NCI-H460 (cell line): Measurements from ENCODE around the gene CBX6. TPM values are rescaled to one million over a fixed set of nuclear protein-coding genes. Genes with fewer than 3 reads are reported as not detected.
"Not testable (repeated sequence)": the region's sequence is repeated elsewhere in the genome, so short reads cannot be mapped to it uniquely, and the experiment has no call there.

Source experiments
- DNase-seq: peaks from one replicate; pipeline ENCODE4 v3.0.0-alpha.2; 2016; ENCODE audit warnings: low read depth; ENCODE audit errors: extremely low read depth
- total RNA-seq: library from RNA; depleted of rRNA; stranded (reverse); fragments of >200 nt; shearing (Covaris generic); gene quantifications from 2 replicates; pipeline ENCODE4 v1.2.3, GENCODE V29; 2014

The CBX6 gene
- total RNA-seq, 1 experiment from 2014 or later, result 29.3 TPM

DNA sequence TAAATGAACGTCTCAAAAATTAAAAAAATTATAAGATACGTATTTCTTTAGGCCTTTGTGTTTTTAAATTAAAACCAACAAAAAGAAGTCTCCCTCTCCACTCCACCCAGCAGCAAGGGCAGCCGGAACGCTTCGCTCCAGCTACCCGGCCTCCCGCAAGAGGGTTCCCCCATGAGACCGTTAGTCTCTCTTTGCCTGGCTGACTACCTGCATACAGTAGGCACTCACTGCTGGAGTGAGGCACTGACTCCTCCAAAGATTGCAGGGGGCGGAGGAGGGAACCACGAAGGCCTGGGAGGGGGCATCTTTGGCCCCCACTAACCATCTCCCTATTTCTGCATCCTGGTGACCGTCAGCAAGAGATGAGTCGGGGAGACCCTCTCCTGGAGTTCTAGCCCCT lies 10.1 kb downstream of the CBX6 start:
- DNase-seq, result no peak

DNA sequence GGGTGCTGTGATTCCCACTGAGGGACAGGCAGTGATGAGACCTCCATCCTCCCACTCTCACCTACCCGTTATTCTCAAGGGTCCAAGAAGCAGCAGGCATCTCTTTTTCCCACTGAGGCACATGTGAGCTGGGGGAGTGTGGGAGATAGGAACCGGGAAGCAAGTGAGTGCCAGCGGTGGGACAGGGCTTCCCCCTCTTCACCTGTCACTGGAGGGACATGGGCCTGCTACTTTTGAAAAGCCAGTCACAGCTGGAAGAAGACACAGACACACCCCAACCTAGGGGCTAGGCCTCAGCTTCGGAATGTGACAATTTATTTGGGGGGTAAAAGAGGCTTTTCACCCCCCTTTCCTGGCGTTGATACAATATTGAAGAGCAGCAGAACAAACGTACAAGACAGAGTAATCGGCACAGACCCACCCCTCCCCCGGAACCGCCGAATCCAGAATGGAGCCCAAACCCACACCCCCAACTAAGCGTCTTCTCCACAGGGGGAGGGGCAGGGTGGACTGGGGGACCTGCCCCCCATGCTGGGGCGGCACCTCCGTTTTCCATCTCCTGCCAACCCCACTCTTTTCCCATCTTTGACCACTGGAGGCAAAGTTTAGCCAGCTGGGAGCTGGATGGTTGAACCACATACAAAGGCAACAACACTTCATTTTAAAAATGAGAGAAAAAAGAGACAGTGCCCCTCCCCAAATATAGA lies 10.7 kb downstream of the CBX6 start:
- no peak for DNase-seq

DNA sequence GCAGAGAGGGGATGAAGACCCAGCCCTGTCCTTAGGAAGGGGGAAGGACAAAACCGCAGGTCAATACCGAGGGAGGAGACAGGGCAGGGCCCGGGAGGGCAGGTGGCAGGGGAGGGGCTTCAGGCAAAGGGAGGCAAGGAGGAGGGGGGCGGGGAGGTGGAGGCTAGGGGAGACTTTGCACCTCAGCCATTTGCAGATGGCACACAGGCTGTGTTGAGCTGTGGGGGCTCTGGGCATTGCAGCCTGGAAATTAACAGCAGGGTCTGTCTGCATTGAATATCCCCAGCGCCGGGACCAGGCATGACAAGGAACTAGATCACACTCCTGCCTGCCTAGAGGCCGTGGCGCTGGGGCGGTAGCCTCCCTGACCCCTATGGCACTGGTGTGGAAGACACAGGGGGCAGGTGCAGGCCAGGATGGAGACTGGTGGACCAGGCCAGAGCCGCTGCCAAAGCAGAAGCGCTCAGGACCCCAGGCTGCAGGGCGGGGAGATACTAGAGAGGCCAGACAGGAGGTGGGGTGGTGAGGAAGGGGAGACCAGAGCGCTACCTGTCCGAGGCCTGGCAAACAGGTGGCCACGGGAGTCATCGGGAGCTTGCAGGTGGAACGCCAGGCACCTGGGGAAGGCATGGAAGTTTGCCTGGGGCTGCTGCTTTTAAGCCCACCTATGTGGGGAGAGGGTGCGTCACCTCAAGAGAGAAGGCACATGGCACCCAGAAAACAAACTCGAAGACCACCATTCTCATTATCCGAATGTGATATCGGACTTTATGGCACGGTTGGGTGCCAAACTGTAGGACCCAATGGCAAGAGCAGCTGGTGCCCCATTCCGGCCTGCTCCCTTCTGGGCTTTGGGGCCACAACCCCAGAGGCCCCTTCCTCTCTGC lies 11.5 kb downstream of the CBX6 start:
- DNase-seq, result no peak

DNA sequence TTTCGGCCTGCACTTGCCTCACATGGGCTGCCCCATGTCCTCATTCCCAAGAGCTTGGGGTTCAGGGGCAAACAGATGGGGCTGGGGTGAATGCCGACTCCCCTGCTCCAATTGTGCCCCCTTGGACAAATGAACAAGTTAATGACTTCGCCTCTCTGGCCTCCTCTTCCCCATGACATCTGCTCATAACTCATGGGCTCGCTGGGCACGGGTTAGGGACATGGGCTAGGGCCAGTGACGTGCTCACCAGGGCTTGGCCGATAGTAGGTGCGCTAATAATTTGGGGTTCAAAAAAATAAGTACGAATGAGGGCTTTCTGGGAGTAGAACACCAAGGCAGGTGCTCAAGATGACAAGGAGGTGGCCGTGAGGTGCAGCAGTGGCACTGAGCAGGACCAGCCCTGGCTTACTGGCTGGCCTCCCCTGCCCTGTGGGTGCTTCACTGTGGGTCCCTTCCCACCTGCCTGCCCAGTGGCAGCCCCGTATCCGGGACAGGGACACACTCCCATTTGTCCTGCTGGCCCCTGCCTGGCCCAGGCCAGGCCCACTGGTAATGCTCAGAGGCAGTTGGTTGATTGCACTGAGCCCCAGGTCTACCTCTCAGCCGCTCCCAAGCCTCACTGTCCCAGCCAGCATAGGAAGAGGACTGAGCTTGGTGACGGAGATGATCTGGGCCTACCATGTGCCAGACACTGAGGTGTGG lies 12.3 kb downstream of the CBX6 start:
- DNase-seq, result no peak

DNA sequence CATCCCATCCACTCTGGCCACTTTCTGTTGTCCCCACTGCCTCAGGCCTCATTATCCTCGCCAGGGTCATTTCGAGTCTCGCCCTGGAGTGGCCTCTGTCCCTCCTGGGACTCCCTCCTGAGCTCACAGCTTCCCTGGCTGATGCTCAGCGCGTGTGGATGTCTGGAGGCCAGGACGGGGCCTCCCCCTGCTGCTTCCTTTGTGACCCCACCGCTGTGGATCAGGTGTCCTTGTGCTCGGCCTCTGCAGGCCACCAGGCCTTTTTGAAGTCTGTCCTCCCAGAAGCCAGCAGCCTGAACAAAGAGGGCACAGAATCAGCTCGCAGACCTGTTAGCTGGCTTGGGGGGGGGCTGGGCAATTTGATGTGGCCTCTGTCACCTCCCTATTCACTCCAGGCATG lies 13.5 kb downstream of the CBX6 start:
- DNase-seq, result no peak

DNA sequence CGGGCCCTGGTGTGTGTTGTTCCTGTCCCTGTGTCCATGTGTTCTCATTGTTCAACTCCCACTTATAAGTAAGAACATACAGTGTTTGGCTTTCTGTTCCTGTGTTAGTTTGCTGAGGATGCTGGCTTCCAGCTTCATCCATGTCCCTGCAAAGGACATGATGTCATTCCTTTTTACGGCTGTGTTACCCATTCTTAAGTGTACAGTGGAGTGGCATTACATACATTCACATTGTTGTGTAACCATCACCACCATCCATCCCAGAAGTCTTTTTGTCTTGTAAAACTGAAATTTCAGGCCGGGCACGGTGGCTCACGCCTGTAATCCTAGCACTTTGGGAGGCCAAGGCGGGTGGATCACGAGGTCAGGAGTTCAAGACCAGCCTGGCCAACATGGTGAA lies 17.5 kb downstream of the CBX6 start:
- DNase-seq, result not testable (repeated sequence)

DNA sequence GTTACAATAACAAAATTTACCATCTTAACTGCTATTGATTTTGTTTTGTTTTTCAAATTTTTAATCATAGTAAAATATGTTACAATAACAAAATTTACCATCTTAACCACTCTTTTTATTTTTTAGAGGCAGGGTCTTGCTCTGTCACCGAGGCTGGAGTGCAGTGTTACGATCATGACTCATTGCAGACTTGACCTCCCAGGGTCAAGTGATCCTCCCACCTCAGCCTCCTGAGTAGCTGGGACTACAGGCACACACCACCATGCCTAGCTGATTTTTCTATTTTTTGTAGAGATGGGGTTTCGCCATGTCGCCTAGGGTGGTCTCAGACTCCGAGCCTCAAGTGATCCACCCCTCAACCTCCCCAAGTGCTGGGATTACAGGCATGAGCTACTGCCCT lies 18.1 kb downstream of the CBX6 start:
- DNase-seq, result not testable (repeated sequence)

DNA sequence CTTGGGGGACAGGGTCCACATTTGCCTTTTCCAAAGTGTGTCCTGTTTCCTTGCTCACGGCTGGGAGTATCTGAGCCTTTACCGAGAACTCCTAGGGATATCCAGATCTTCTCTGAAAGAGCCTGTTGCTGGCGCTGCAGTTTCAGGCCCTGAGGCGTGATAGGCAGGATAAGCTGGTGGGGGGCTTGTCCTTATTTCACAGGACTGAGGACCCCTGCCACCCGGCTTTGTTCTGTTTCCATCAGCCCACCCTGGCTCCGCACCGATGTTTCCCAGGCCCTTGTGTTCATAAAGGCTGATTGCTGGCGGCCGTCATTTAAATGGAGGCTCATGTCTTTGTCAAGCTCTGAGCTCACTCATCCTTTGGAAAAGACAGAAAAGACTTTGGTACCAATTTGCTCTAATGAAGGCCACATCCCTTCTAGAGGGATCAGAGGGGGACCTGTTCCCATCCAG lies 18.8 kb downstream of the CBX6 start:
- no peak for DNase-seq

DNA sequence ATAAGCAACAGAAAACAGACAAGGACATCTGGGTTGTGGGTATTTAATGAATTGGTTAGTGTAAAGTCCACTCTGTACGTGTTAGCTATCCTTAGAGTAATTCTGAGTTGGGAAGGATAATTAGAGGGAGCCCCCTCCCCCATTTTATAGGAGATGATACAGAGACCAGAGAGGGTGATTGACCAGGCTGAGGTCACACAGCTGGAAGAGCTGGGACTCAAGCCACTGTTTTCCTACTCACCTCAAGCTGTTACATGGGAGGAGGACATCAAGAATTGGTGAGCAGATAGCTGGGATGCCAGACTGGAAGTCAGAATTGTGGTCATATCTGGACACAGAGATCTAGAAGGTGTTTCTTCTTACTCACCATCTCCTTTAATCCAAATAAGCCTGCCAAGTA lies 19.5 kb downstream of the CBX6 start:
- no peak for DNase-seq

DNA sequence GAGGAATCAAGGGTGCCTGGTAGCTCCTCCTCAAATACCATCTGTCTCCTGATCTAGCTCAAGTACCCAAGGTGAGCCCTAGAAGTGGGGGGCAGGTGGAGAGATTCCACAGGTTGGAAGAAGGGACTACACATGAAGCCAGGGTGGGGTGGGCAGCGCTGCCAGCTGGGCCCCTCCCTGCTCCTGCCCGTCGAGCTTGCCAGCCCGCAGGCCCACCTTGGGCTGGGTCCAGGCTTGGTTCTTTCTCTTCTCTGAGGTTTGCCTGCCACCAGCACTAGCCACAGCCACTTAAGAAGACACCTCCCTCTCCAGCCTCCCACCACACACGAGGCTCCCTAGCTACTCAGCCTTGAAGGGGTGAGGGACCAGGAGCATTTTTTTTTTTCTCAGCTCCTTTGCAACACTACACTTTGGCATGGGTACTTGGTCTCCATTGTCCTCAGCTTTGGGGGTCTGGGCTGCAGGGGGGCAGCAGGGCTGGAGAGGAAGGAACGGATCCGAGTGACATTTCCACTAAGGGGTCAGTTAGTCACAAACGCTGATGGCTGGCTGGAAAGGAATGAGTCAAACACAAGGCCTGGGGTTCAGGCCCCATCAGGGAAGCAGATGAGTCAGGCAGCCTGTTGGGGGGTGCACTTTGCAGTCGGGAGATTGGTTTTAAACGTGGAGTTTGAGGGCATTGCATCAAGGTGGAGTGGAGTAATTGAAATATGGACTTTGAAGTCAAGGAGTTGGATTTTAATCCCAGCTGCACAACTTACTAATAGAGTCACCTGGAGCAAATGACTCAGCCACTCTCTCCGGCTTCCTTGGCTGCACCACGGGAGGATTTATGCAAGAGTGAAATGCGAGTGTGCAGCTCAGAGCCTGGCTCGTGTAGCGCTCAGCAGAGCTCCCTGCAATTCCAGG lies 20.8 kb downstream of the CBX6 start:
- DNase-seq, result no peak

DNA sequence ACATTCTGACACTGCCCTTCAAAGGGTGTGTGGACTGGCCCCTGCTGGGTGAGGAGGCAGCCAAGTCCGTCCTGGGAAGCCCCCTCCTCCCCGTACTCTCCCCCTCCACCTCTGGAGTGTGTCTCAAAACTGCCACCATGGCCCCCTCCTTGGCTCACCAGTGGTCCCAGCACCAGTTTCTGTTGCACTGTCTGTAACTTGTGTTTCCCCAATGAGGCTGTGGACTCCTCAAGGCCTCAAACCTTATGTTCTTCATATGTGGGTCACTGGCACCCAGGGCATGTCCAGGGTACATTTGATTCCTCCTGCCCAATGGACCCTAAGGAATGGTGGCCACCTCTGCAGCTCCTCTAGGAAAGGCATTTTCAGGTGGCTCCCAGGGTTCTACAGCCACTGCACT lies 21.6 kb downstream of the CBX6 start:
- no peak for DNase-seq

DNA sequence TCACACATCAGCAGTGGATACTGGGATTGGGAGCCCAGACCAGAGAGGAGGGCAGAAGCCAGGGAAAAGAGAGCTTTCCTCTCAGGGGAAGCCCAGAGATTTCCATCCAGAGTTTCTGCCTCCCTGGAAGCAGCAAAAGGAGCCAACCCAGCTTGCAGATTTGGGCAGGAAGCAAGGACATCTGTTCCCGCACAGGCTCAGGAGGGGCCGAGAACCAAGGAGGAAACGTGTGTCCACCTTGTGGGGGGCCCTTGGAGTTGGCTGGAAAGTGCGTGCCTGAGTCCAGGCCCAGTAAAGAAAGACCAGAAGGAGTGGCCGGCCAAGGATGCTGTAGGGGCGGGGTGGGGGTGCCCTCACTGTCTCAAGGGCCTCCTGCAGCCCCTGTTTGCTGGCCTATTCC lies 22.2 kb downstream of the CBX6 start:
- no peak for DNase-seq

DNA sequence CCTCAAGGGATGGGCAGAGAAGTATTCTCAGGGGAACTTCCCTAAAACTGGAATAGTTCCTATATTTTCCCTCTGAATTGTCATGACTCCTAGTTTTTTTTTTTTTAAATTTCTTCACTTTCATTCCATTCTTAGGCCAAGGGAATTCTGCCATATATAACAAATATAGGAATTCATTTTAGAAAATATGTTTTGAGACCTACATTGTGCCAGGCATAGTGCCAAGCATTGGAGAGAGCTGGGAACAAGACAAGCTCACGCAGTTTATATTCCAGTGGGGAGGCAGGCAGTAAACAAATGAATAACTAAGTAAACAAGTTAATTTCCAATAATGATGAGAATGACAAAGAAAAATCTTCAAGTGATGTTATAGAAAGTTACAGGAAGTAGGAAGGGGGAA lies 25.6 kb downstream of the CBX6 start:
- no peak for DNase-seq

DNA sequence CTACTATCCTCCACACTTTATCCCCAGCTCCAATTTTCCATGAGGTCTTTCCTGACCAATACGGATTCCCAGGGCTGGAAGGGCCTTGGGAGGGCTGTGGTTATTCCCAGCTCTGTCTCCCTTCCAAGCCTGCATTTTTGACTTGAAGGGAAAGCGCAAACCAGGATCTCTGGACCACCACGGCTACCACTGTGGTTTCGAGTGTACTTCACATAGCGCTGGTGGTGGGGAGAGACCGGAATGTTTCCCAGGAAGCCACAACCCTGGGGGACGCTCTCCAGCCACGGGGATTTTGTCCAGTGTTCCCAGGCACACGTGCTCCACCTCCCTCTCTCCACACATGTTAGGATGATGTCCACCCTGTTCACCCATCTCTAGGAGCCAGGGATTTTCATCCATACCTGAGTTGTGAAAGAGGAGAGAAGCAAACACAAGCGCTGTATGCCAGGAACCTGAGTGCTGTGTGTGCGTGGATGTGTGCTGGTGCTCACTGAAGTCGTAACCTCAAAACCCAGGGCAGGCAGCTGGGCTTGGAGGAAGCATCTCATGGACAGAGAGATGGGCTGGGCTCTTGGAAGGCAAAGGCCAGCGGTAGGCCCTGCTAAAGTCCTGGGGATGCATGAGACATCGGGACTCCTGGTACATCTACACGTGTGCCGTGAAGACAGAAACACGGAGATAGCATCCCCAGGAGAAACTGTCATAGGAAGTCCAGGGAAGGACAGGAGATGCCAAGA lies 26.8 kb downstream of the CBX6 start:
- DNase-seq, result no peak

DNA sequence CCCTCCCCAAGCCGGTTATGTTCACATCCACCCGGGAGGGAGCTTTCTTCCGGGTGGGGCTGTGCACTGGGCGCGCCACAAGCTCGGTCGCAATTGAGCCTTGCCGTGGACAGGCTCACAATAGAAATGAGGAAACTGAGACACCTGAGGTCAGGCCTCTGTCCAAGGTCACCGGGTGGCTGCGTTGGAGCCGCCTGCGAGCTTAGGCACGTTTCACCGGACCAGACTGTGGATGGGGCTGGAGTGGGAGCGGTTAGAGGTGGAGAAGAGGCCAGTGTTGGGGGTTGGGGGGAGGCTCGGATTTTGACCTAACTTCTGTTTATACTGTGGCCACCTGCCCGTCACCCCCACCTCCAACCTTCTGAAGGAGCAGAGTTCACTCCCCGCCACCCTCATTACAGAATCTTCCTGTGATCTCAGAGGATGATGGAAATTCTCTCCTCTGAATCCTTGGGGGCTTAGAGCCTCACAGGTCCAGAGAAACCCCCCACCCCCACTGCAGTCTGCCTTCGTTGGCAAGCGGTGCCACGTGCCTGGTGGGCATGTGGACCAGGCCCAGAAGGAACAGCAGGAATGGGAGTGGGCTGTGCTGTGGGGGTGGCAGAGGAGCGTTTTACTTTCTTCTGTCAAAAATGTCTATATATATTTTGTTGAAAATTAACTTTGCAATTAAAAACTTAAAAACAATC lies 27.6 kb downstream of the CBX6 start:
- no peak for DNase-seq

DNA sequence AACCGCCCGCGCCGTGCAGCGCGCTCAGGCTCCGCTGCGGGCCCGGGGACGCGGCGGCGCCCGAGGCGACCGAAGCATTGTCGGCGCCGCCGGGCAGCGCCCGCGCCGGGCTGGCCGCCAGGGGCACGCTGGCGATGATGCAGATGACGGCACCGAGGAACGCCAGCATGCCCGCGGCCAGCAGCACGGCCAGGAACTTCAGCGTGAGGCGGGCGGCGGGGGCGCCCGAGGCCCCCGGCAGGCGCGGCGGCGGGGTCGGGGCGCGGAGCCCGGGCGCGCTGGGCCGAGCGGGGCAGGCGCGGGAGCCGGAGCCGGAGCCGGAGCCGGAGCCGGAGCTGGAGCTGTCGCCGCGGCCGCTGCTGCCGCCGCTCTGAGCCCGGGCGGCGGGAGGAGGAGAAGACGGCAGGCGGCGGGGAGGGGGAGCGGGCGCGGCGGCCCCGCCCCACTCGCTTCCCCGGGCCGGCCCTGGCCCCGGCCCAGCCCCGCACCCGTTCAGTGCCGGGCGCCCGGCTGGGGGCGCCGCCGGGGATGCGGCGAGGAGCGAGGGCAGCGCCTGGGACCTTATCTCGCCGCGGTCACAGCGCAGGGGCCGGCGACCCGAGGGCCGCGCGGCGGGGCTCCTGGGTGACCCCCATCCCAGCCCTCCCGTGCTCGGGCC lies 28.2 kb downstream of the CBX6 start, which contains the start of gene NPTXR:
Gene NPTXR (minus strand): TSS at position 372 of the 658 bp plus-strand sequence.
- DNase-seq, result peak; percentile 14

DNA sequence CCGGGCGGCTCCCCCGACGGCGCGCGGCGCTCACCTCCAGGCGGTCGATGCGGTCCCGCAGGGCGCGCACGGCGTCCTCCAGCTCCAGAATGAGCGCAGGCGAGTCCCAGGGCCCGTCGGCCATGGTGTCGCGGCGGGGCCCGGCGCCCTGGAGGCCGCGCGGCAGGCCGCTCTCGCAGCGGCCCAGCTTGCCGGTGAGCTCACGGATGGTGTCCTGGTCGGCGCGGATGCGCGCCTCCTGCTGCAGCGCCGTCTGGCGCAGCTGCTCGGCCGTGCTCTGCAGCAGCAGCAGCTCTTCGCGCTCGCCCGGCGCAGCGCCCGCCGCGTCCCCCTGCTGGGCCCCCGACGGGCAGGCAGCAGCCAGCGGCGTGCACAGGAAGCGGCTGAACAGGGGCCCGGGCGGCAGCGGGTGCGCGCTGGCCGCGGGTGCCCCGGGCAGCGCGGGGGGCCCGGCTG lies 28.8 kb downstream of the CBX6 start:
- peak; percentile 15 for DNase-seq

DNA sequence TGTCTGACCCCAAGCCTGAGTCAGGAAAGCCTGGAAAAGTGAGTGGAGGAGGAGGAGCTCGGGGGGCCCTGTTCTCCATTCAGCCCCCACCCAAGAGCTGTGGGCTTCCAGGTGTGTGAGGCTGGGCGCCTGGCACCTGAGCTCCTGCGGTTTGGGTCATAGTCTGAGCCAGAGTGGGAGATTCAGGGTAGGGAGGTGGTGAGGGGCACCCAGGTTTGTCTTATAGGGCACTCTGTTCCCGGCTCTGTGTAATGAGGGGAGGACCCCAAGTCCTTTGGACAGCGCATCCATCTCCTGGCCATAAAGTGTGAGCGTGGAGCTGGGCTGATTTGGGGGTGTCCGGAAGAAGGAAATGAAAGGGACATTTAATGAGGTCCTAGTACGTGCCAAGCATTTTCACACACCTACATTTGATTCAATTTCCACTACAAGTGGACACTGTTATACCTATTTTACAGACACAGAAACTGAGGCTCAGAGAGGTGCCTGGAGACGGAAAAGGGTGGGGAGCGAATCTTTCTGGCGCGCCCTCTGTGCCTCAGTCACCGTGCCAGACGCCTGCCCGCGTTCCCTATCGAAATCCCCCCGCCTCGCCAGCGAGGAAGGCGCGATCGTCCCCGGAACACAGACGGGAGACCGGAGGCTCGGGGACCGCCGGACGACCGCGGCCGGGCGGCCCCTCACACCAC lies 29.4 kb downstream of the CBX6 start:
- no peak for DNase-seq
